PFSK-1 (cell line): ENCODE results near the gene SLAMF1.

Experiments used
- FOXP2 ChIP-seq: optimal IDR thresholded peaks from 2 replicates; pipeline ENCODE3; 2011; ENCODE audit warnings: borderline replicate concordance, control low read depth, inconsistent platforms; ENCODE audit not compliant: insufficient read depth; ENCODE audit errors: extremely low read length, extremely low read depth
- POLR2AphosphoS5 ChIP-seq: IDR thresholded peaks from 2 replicates; pipeline ENCODE4 v1.6.1; 2012; ENCODE audit warnings: low read depth, mild to moderate bottlenecking, control low read depth, low read length, moderate library complexity
- REST ChIP-seq, 2 experiments: IDR thresholded peaks; 2 replicates each; pipeline versions ENCODE4 v1.6.1 to v1.8.0; 2011 to 2012; ENCODE audit warnings: low read depth in 2 of 2, low read length in 2 of 2, control low read depth in 1 of 2, inconsistent platforms in 1 of 2, mild to moderate bottlenecking in 1 of 2, moderate library complexity in 1 of 2; ENCODE audit not compliant: insufficient read depth in 1 of 2
- SIN3A ChIP-seq: IDR thresholded peaks from 2 replicates; pipeline ENCODE4 v1.6.1; 2012; ENCODE audit warnings: mild to moderate bottlenecking, low read length, moderate library complexity, borderline replicate concordance; ENCODE audit not compliant: insufficient read depth
- TAF1 ChIP-seq: IDR thresholded peaks from 2 replicates; pipeline ENCODE4 v1.6.1; 2012; ENCODE audit warnings: low read length, control low read depth, borderline replicate concordance; ENCODE audit not compliant: insufficient read depth

SLAMF1 gene

GRCh38 chr1:160605205-160605604 is 41.6 kb downstream of the SLAMF1 start:
- TF ChIP-seq REST (IDR thresholded peaks at IDR 0.05; ENCODE audit: insufficient read depth in 1 of 2, low read depth in 2 of 2, low read length in 2 of 2) = no peak
- no peak for TF ChIP-seq SIN3A
- TF ChIP-seq FOXP2 = no peak
- TF ChIP-seq POLR2AphosphoS5 = no peak
- TF ChIP-seq TAF1 = no peak

GRCh38 chr1:160597705-160598104 is 49.1 kb downstream of the SLAMF1 start:
- no peak for TF ChIP-seq REST (IDR thresholded peaks at IDR 0.05; ENCODE audit: insufficient read depth in 1 of 2, low read depth in 2 of 2, low read length in 2 of 2)

- TF ChIP-seq SIN3A (no peak), POLR2AphosphoS5 (no peak), TAF1 (no peak), REST (IDR thresholded peaks at IDR 0.05; ENCODE audit: insufficient read depth in 1 of 2, low read depth in 2 of 2, low read length in 2 of 2) (no peak), FOXP2 (no peak)
Observed at GRCh38 chr1:160597051-160597450, 49.8 kb downstream of the SLAMF1 start.

GRCh38 chr1:160590488-160590887 is 56.4 kb downstream of the SLAMF1 start:
- TF ChIP-seq TAF1 = no peak
- no peak for TF ChIP-seq SIN3A
- TF ChIP-seq POLR2AphosphoS5 = no peak
- no peak for TF ChIP-seq REST (IDR thresholded peaks at IDR 0.05; ENCODE audit: insufficient read depth in 1 of 2, low read depth in 2 of 2, low read length in 2 of 2)
- TF ChIP-seq FOXP2 = no peak

GRCh38 chr1:160588468-160588867 is 58.4 kb downstream of the SLAMF1 start:
- TF ChIP-seq FOXP2 (no peak), SIN3A (no peak), REST (IDR thresholded peaks at IDR 0.05; ENCODE audit: insufficient read depth in 1 of 2, low read depth in 2 of 2, low read length in 2 of 2) (no peak), POLR2AphosphoS5 (no peak), TAF1 (no peak)
